Measurements from ENCODE around the gene MCC.
A peak's percentile ranks its signal among the peaks of the same experiment; 100 is the strongest.

Gene MCC

GRCh38 chr5:113053511-113053995, 434.7 kb downstream of the MCC start:
- peak; percentile 100 for DNase-seq (ENCODE audit: low read depth)

GRCh38 chr5:113052041-113052795, 436.0 kb downstream of the MCC start:
- DNase-seq (ENCODE audit: low read depth): peak; percentile 47

- DNase-seq (ENCODE audit: low read depth): peak; percentile 86
Measured at GRCh38 chr5:113050721-113051382, 437.4 kb downstream of the MCC start.

- no peak for DNase-seq (ENCODE audit: low read depth)
Measured at GRCh38 chr5:113048931-113049330, 439.3 kb downstream of the MCC start.

- no peak for DNase-seq (ENCODE audit: low read depth)
Measured at GRCh38 chr5:113047733-113048652, 440.3 kb downstream of the MCC start.

- DNase-seq (ENCODE audit: low read depth): peak; percentile 50
Measured at GRCh38 chr5:113047234-113047633, 441.0 kb downstream of the MCC start.

- no peak for DNase-seq (ENCODE audit: low read depth)
Measured at GRCh38 chr5:113044776-113045465, 443.3 kb downstream of the MCC start.

GRCh38 chr5:113043491-113043931, 444.7 kb downstream of the MCC start:
- DNase-seq (ENCODE audit: low read depth): peak; percentile 50

- peak; percentile 50 for DNase-seq (ENCODE audit: low read depth)
Measured at GRCh38 chr5:113042491-113043243, 445.6 kb downstream of the MCC start.

GRCh38 chr5:113040672-113041260, 447.5 kb downstream of the MCC start:
- no peak for DNase-seq (ENCODE audit: low read depth)

GRCh38 chr5:113039934-113040285, 448.3 kb downstream of the MCC start:
- DNase-seq (ENCODE audit: low read depth): no peak

- no peak for DNase-seq (ENCODE audit: low read depth)
Measured at GRCh38 chr5:113039229-113039933, 448.9 kb downstream of the MCC start.

- no peak for DNase-seq (ENCODE audit: low read depth)
Measured at GRCh38 chr5:113038714-113039113, 449.5 kb downstream of the MCC start.

GRCh38 chr5:113038136-113038535, 450.1 kb downstream of the MCC start:
- DNase-seq (ENCODE audit: low read depth): no peak

- DNase-seq (ENCODE audit: low read depth): no peak
Measured at GRCh38 chr5:113036826-113037225, 451.4 kb downstream of the MCC start.

- DNase-seq (ENCODE audit: low read depth): no peak
Measured at GRCh38 chr5:113036321-113036720, 451.9 kb downstream of the MCC start.

GRCh38 chr5:113035096-113035495, 453.2 kb downstream of the MCC start:
- DNase-seq (ENCODE audit: low read depth): no peak

GRCh38 chr5:113034182-113034773, 454.0 kb downstream of the MCC start:
- peak; percentile 72 for DNase-seq (ENCODE audit: low read depth)

GRCh38 chr5:113031557-113031956, 456.7 kb downstream of the MCC start:
- no peak for DNase-seq (ENCODE audit: low read depth)

GRCh38 chr5:113031104-113031503, 457.1 kb downstream of the MCC start:
- DNase-seq (ENCODE audit: low read depth): no peak
